GM23338 (cell line): Measurements from ENCODE around the gene SYP. TPM values are rescaled to one million over a fixed set of nuclear protein-coding genes. Genes with fewer than 3 reads are reported as not detected.

Source experiments
- ATAC-seq: fragments of 200-7000 bp; cut with Tn5 transposase; 3 replicates; pipeline ENCODE4 v1.9.1; 2020
- DNase-seq: peaks from one replicate; pipeline ENCODE4 v3.0.0-alpha.2; 2015; ENCODE audit warnings: low spot score
- H2AFZ ChIP-seq: fragments of 200-600 bp; sonication (generic); 2 replicates; pipeline ENCODE4 v1.8.0; 2016; ENCODE audit warnings: antibody characterized with exemption, mild to moderate bottlenecking, moderate library complexity
- H3F3A ChIP-seq: fragments of 200-600 bp; sonication (generic); replicated peaks from 2 replicates; pipeline ENCODE4 v1.8.0; 2017; ENCODE audit warnings: antibody characterized with exemption, mixed run types, low read depth
- H3K27ac ChIP-seq: fragments of 200-600 bp; sonication (generic); 2 replicates; pipeline ENCODE4 v1.6.1; 2016; ENCODE audit warnings: low read depth
- H3K27me3 ChIP-seq: fragments of 200-600 bp; sonication (generic); 2 replicates; pipeline ENCODE4 v1.8.0; 2016; ENCODE audit warnings: mild to moderate bottlenecking, mixed run types, moderate library complexity; ENCODE audit not compliant: insufficient read depth
- H3K36me3 ChIP-seq: fragments of 200-600 bp; sonication (generic); 2 replicates; pipeline ENCODE4 v1.8.0; 2016; ENCODE audit warnings: mild to moderate bottlenecking; ENCODE audit not compliant: insufficient read depth
- H3K4me1 ChIP-seq: fragments of 200-600 bp; sonication (generic); 2 replicates; pipeline ENCODE4 v1.8.0; 2016; ENCODE audit warnings: mild to moderate bottlenecking, moderate library complexity; ENCODE audit not compliant: insufficient read depth
- H3K4me2 ChIP-seq: fragments of 200-600 bp; sonication (generic); 2 replicates; pipeline ENCODE4 v1.7.1; 2017; ENCODE audit warnings: mixed run types
- H3K4me3 ChIP-seq: fragments of 200-600 bp; sonication (generic); 2 replicates; pipeline ENCODE4 v1.6.1; 2016; ENCODE audit warnings: mixed run types
- H3K79me2 ChIP-seq: fragments of 200-600 bp; sonication (generic); replicated peaks from 2 replicates; pipeline ENCODE4 v1.8.0; 2017; ENCODE audit warnings: mild to moderate bottlenecking; ENCODE audit not compliant: insufficient read depth
- H3K9me2 ChIP-seq: fragments of 200-600 bp; sonication (generic); 2 replicates; pipeline ENCODE4 v1.8.0; 2017; ENCODE audit not compliant: insufficient read depth
- H4K20me1 ChIP-seq: fragments of 200-600 bp; sonication (generic); replicated peaks from 2 replicates; pipeline ENCODE4 v1.8.0; 2017; ENCODE audit warnings: mild to moderate bottlenecking; ENCODE audit not compliant: insufficient read depth
- H3K27ac Mint-ChIP-seq: 2 replicates; pipeline ENCODE4 v1.8.0; 2020; ENCODE audit warnings: inconsistent platforms, mild to moderate bottlenecking, moderate library complexity, mixed read lengths
- H3K27me3 Mint-ChIP-seq: 3 replicates; pipeline ENCODE4 v1.8.0; 2022; ENCODE audit warnings: low read depth, mild to moderate bottlenecking, moderate library complexity, mixed read lengths, inconsistent platforms; ENCODE audit not compliant: insufficient read depth, poor library complexity
- H3K36me3 Mint-ChIP-seq: 3 replicates; pipeline ENCODE4 v1.8.0; 2021; ENCODE audit warnings: low read depth, mild to moderate bottlenecking, inconsistent platforms, moderate library complexity, mixed read lengths
- H3K4me1 Mint-ChIP-seq: 3 replicates; pipeline ENCODE4 v1.8.0; 2020; ENCODE audit warnings: mild to moderate bottlenecking, inconsistent platforms, mixed read lengths
- H3K4me3 Mint-ChIP-seq: 3 replicates; pipeline ENCODE4 v1.8.0; 2021; ENCODE audit warnings: moderate library complexity, mild to moderate bottlenecking, inconsistent platforms, mixed read lengths
- H3K9me3 Mint-ChIP-seq: 3 replicates; pipeline ENCODE4 v1.8.0; 2020; ENCODE audit warnings: moderate library complexity, mild to moderate bottlenecking, inconsistent platforms, mixed read lengths
- CTCF ChIP-seq, 2 experiments: fragments of 200-600 bp in 1 of 2; sonication (generic) in 1 of 2; conservative IDR thresholded peaks; 2 replicates each; pipeline versions ENCODE4 v1.5.1 to v1.6.1; 2016 to 2017; ENCODE audit warnings: antibody characterized with exemption in 2 of 2, low read depth in 2 of 2, mild to moderate bottlenecking in 2 of 2, moderate library complexity in 1 of 2
- EZH2 ChIP-seq: fragments of 200-600 bp; sonication (generic); IDR thresholded peaks from one replicate; pipeline ENCODE4 v1.8.0; 2017; ENCODE audit warnings: antibody characterized with exemption, mild to moderate bottlenecking, low read depth; ENCODE audit not compliant: unreplicated experiment
- EZH2phosphoT487 ChIP-seq: fragments of 200-600 bp; sonication (generic); IDR thresholded peaks from one replicate; pipeline ENCODE4 v1.8.1; 2018; ENCODE audit warnings: antibody characterized with exemption; ENCODE audit not compliant: unreplicated experiment
- JUNB ChIP-seq: IDR thresholded peaks from one replicate; pipeline ENCODE4 v1.6.1; 2016; ENCODE audit warnings: antibody characterized with exemption; ENCODE audit not compliant: unreplicated experiment
- STAT1 ChIP-seq: IDR thresholded peaks from one replicate; pipeline ENCODE4 v1.6.1; 2016; ENCODE audit warnings: antibody characterized with exemption; ENCODE audit not compliant: unreplicated experiment
- ZNF114 ChIP-seq: fragments of 250-450 bp; sonication (Bioruptor Pico); IDR thresholded peaks from 2 replicates; pipeline ENCODE4 v1.5.0; 2020; ENCODE audit warnings: mild to moderate bottlenecking, moderate library complexity
- ZNF331 ChIP-seq: fragments of 250-450 bp; sonication (Bioruptor Pico); IDR thresholded peaks from 2 replicates; pipeline ENCODE4 v1.5.0; 2020; ENCODE audit warnings: low read depth, mild to moderate bottlenecking, moderate library complexity
- ZNF462 ChIP-seq: fragments of 250-450 bp; sonication (Bioruptor Pico); IDR thresholded peaks from 2 replicates; pipeline ENCODE4 v1.5.0; 2020; ENCODE audit warnings: mild to moderate bottlenecking, moderate library complexity
- polyA plus RNA-seq: library from polyadenylated mRNA; unstranded; fragments of >200 nt; fragmentation: Nextera tagmentation; extraction: Ambion mirVana; gene quantifications from 2 replicates; pipeline ENCODE4 v1.2.1, GENCODE V29; 2016
- total RNA-seq: library from RNA; depleted of rRNA; stranded (reverse); fragments of >200 nt; shearing (Covaris generic); gene quantifications from 2 replicates; pipeline ENCODE4 v1.2.3, GENCODE V29; 2014

SYP gene
- total and polyA plus RNA-seq, 2 experiments from 2014 or later = 3.7 to 9.1 TPM

- TF ChIP-seq ZNF462 (CRISPR knock-in tag) (no peak), STAT1 (no peak), JUNB (no peak)
Observed at GRCh38 chrX:49249616-49250015, 49.6 kb upstream of the SYP start (continued).

- no peaks in the 10 kb centered on the region; the same call in 2 of the 3 replicates for H3K4me1 Mint-ChIP-seq
- Histone ChIP-seq H3K9me2 (no peaks in the 10 kb centered on the region), H3K4me2 (no peak overlapping the region), H2AFZ (no peak overlapping the region), H3K4me1 (no peaks in the 10 kb centered on the region), H3K27ac (no peak overlapping the region), H3F3A (no peaks in the 10 kb centered on the region), H3K36me3 (no peaks in the 10 kb centered on the region), H3K27me3 (no peaks in the 10 kb centered on the region), H4K20me1 (no peaks in the 10 kb centered on the region), H3K4me3 (no peak overlapping the region), H3K79me2 (no peaks in the 10 kb centered on the region)
- no peak for DNase-seq
- no peaks in the 10 kb centered on the region for H3K9me3 Mint-ChIP-seq
- H3K4me3 Mint-ChIP-seq = no peak overlapping the region
- no peak for ATAC-seq
- H3K27me3 Mint-ChIP-seq = peaks cover 2% of the 10 kb centered on the region
- H3K36me3 Mint-ChIP-seq = no peaks in the 10 kb centered on the region
- H3K27ac Mint-ChIP-seq = no peak overlapping the region
- TF ChIP-seq CTCF (conservative IDR thresholded peaks at IDR 0.05; ENCODE audit: low read depth in 2 of 2) (no peak), EZH2phosphoT487 (no peak), JUNB (no peak), ZNF114 (no peak), EZH2 (no peak), ZNF331 (CRISPR knock-in tag) (no peak), ZNF462 (CRISPR knock-in tag) (no peak)
Observed at GRCh38 chrX:49249071-49249470, 49.1 kb upstream of the SYP start.
